ENCODE results near the gene NEFH.
A peak's percentile ranks its signal among the peaks of the same experiment; 100 is the strongest.

Gene NEFH

DNA sequence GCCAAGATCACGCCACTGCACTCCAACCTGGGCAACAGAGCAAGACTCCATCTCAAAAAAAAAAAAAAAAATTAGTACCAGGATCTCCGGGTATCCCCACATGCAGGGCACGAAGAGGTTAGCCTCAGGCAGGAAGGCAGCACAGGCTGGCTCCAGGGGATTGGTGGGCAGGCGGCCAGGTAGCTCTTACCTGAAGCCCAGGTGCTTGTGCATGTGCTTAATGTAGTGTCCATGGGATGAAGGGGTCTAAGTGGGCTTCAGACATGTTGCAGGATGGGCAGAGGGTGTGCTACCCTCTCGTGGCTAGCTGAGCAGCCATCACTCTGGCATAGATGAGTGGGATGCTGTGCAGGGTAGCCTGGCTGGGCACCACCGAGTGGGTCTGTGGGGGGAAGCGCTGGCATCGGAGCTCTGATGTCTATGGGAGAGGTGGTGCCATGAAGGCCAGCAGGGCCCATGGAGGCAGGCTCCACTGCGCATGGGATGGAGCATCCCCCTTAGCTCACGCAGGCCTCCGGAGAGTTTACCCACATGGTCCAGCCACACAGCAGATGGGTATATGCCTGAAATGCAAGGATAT lies 30.6 kb upstream of the NEFH start:
- H3K27ac ChIP-seq (ENCODE audit: low read depth, low read length), result no peak overlapping the region
- H3K4me3 ChIP-seq (ENCODE audit: low read length), result no peak overlapping the region
- no peaks in the 10 kb centered on the region for H3K36me3 ChIP-seq (ENCODE audit: control insufficient read depth, insufficient read depth, low read length)
- peaks cover 5% of the 10 kb centered on the region for H3K4me1 ChIP-seq (ENCODE audit: control insufficient read depth, insufficient read depth, low read length)
- H3K9ac ChIP-seq (ENCODE audit: low read length), result no peak overlapping the region
- no peaks in the 10 kb centered on the region for H3K27me3 ChIP-seq (ENCODE audit: control insufficient read depth, insufficient read depth, low read length)

- Histone ChIP-seq H3K4me3 (ENCODE audit: low read length) (no peak overlapping the region), H3K27ac (ENCODE audit: low read depth, low read length) (no peak overlapping the region), H3K4me1 (ENCODE audit: control insufficient read depth, insufficient read depth, low read length) (peaks cover 7% of the 10 kb centered on the region), H3K9ac (ENCODE audit: low read length) (no peak overlapping the region), H3K36me3 (ENCODE audit: control insufficient read depth, insufficient read depth, low read length) (no peaks in the 10 kb centered on the region), H3K27me3 (ENCODE audit: control insufficient read depth, insufficient read depth, low read length) (no peaks in the 10 kb centered on the region)
Observed at GRCh38 chr22:29450222-29450621, 29.8 kb upstream of the NEFH start.

DNA sequence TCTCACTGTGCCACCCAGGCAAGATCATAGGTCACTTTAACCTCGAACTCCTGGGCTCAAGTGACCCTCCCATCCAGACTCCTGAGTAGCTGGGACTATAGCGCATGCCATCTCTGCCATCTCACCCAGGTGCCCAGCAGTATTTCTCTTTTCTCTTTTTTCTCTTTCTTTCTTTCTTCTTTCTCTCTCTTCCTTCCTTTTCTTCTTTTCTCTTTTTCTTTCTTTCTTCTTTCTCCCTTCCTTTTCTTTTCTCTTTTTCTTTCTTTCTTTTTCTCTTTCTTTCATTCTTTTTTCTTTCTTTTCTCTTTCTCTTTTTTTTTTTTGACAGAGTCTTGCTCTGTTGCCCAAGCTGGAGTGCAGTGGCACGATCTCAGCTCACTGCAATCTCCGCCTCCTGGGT lies 28.2 kb upstream of the NEFH start:
- no peak overlapping the region for H3K4me3 ChIP-seq (ENCODE audit: low read length)
- H3K27me3 ChIP-seq (ENCODE audit: control insufficient read depth, insufficient read depth, low read length), result no peaks in the 10 kb centered on the region
- no peak overlapping the region for H3K27ac ChIP-seq (ENCODE audit: low read depth, low read length)
- no peak overlapping the region for H3K9ac ChIP-seq (ENCODE audit: low read length)
- H3K4me1 ChIP-seq (ENCODE audit: control insufficient read depth, insufficient read depth, low read length), result peaks cover 7% of the 10 kb centered on the region
- no peaks in the 10 kb centered on the region for H3K36me3 ChIP-seq (ENCODE audit: control insufficient read depth, insufficient read depth, low read length)

- H3K4me3 ChIP-seq (ENCODE audit: low read length), result no peak overlapping the region
- H3K4me1 ChIP-seq (ENCODE audit: control insufficient read depth, insufficient read depth, low read length), result peaks cover 7% of the 10 kb centered on the region
- no peaks in the 10 kb centered on the region for H3K36me3 ChIP-seq (ENCODE audit: control insufficient read depth, insufficient read depth, low read length)
- H3K27ac ChIP-seq (ENCODE audit: low read depth, low read length), result peak overlapping the region; percentile 36
- H3K9ac ChIP-seq (ENCODE audit: low read length), result no peak overlapping the region
- H3K27me3 ChIP-seq (ENCODE audit: control insufficient read depth, insufficient read depth, low read length), result no peaks in the 10 kb centered on the region
Observed at GRCh38 chr22:29454276-29454675, 25.7 kb upstream of the NEFH start.

GRCh38 chr22:29456211-29456671 lies 23.8 kb upstream of the NEFH start:
- H3K27ac ChIP-seq (ENCODE audit: low read depth, low read length), result no peak overlapping the region
- peaks cover 7% of the 10 kb centered on the region for H3K4me1 ChIP-seq (ENCODE audit: control insufficient read depth, insufficient read depth, low read length)
- H3K9ac ChIP-seq (ENCODE audit: low read length), result no peak overlapping the region
- H3K27me3 ChIP-seq (ENCODE audit: control insufficient read depth, insufficient read depth, low read length), result no peaks in the 10 kb centered on the region
- H3K36me3 ChIP-seq (ENCODE audit: control insufficient read depth, insufficient read depth, low read length), result no peaks in the 10 kb centered on the region
- H3K4me3 ChIP-seq (ENCODE audit: low read length), result no peak overlapping the region

GRCh38 chr22:29457730-29458129 lies 22.3 kb upstream of the NEFH start:
- no peak overlapping the region for H3K27ac ChIP-seq (ENCODE audit: low read depth, low read length)
- no peak overlapping the region for H3K4me3 ChIP-seq (ENCODE audit: low read length)
- peaks cover 7% of the 10 kb centered on the region for H3K4me1 ChIP-seq (ENCODE audit: control insufficient read depth, insufficient read depth, low read length)
- H3K36me3 ChIP-seq (ENCODE audit: control insufficient read depth, insufficient read depth, low read length), result no peaks in the 10 kb centered on the region
- no peaks in the 10 kb centered on the region for H3K27me3 ChIP-seq (ENCODE audit: control insufficient read depth, insufficient read depth, low read length)
- H3K9ac ChIP-seq (ENCODE audit: low read length), result no peak overlapping the region

DNA sequence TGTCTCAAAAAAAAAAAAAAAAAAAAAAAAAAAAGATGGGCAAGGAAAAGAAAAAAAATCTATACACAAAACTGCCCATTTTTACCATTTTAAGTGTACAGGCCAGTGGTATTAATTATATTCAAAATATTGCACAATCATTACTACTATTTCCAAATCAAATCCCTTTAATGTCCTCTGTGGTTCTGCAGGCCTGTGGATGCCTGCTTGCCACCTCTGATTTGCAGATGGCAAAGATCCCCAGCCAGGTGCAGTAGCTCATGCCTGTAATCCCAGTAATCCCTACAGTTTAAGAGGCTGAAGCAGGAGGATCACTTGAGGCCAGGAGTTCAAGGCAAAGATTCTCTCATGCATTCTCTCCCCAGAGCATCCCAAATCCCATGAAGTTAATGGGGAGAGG lies 21.5 kb upstream of the NEFH start:
- Histone ChIP-seq H3K27me3 (ENCODE audit: control insufficient read depth, insufficient read depth, low read length) (no peaks in the 10 kb centered on the region), H3K27ac (ENCODE audit: low read depth, low read length) (no peak overlapping the region), H3K36me3 (ENCODE audit: control insufficient read depth, insufficient read depth, low read length) (no peaks in the 10 kb centered on the region), H3K9ac (ENCODE audit: low read length) (no peak overlapping the region), H3K4me1 (ENCODE audit: control insufficient read depth, insufficient read depth, low read length) (peaks cover 7% of the 10 kb centered on the region), H3K4me3 (ENCODE audit: low read length) (no peak overlapping the region)

DNA sequence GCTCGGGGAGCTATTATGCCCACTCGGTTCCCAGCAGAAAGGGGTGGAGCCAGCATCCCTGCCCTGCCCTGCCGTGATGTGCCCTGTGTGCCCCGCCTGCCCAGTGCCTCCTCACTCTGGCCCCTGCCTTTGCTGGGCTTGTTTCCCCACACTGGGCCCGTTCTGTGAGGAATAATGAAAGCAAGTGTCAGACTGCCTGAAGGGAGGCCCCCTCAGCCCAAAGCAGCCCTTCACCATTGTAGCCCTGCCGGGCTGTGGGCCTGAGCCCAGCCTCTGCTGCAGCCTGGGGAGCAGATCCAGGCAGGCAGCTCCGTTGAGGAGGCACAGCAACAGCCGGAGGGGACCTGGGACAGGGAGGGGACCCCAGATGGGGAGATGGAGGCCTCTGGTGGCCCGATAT lies 20.2 kb upstream of the NEFH start:
- H3K4me3 ChIP-seq (ENCODE audit: low read length), result no peak overlapping the region
- H3K27me3 ChIP-seq (ENCODE audit: control insufficient read depth, insufficient read depth, low read length), result no peaks in the 10 kb centered on the region

GRCh38 chr22:29461263-29461662 lies 18.8 kb upstream of the NEFH start:
- Histone ChIP-seq H3K4me1 (ENCODE audit: control insufficient read depth, insufficient read depth, low read length) (no peaks in the 10 kb centered on the region), H3K27me3 (ENCODE audit: control insufficient read depth, insufficient read depth, low read length) (no peaks in the 10 kb centered on the region), H3K4me3 (ENCODE audit: low read length) (no peak overlapping the region), H3K27ac (ENCODE audit: low read depth, low read length) (no peak overlapping the region), H3K36me3 (ENCODE audit: control insufficient read depth, insufficient read depth, low read length) (no peaks in the 10 kb centered on the region), H3K9ac (ENCODE audit: low read length) (no peak overlapping the region)

More for the DNA sequence above, 20.2 kb upstream of the NEFH start:
- Histone ChIP-seq H3K4me1 (ENCODE audit: control insufficient read depth, insufficient read depth, low read length) (no peaks in the 10 kb centered on the region), H3K9ac (ENCODE audit: low read length) (no peak overlapping the region), H3K36me3 (ENCODE audit: control insufficient read depth, insufficient read depth, low read length) (no peaks in the 10 kb centered on the region), H3K27ac (ENCODE audit: low read depth, low read length) (no peak overlapping the region)

- Histone ChIP-seq H3K27ac (ENCODE audit: low read depth, low read length) (no peak overlapping the region), H3K36me3 (ENCODE audit: control insufficient read depth, insufficient read depth, low read length) (no peaks in the 10 kb centered on the region), H3K9ac (ENCODE audit: low read length) (no peak overlapping the region), H3K4me3 (ENCODE audit: low read length) (no peak overlapping the region), H3K27me3 (ENCODE audit: control insufficient read depth, insufficient read depth, low read length) (no peaks in the 10 kb centered on the region), H3K4me1 (ENCODE audit: control insufficient read depth, insufficient read depth, low read length) (no peaks in the 10 kb centered on the region)
Observed at GRCh38 chr22:29463629-29464028, 16.4 kb upstream of the NEFH start.

DNA sequence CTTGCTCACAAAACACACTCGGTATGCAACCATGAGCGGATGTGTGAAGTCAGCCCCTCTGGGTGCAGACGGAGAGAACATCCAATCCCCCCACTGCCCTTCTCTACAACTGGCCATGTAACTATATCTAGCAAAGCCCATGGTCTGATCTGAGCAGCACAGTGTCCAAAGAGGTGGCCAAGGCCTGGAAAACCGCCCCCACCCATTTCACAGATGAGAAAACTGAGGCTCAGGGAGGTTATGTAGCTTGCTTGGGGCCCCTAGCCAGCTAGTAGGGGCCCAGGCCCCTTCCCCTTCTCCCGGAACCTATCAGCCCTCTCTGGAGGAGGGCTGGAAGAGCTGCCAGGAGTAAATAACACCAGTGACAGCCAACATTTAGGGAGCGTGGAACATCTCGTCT lies 15.4 kb upstream of the NEFH start:
- no peaks in the 10 kb centered on the region for H3K27me3 ChIP-seq (ENCODE audit: control insufficient read depth, insufficient read depth, low read length)
- H3K9ac ChIP-seq (ENCODE audit: low read length), result no peak overlapping the region

DNA sequence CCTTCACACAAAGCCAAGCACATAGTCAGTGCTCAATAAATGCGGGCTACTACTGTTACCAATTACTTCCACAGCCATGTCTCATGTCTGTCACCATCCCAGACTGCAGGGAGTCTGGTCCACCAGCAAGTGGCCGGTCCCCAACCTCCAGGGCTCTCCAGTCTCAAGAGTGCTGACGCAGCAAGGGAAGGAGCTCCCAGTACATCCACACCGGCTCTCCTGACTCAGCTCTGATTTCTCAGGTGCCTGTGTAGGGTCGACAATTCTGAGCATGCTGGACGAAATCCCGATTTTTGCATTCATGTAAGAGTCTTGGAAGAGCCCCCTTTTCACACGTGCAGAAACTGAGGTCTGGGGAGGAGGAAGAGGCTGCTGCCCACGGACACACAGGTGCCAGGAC lies 10.3 kb upstream of the NEFH start:
- H3K27ac ChIP-seq (ENCODE audit: low read depth, low read length), result no peak overlapping the region
- H3K4me1 ChIP-seq (ENCODE audit: control insufficient read depth, insufficient read depth, low read length), result no peaks in the 10 kb centered on the region
- H3K36me3 ChIP-seq (ENCODE audit: control insufficient read depth, insufficient read depth, low read length), result no peaks in the 10 kb centered on the region
- H3K4me3 ChIP-seq (ENCODE audit: low read length), result no peak overlapping the region
- no peak overlapping the region for H3K9ac ChIP-seq (ENCODE audit: low read length)
- peaks cover 6% of the 10 kb centered on the region for H3K27me3 ChIP-seq (ENCODE audit: control insufficient read depth, insufficient read depth, low read length)

More for the DNA sequence above, 15.4 kb upstream of the NEFH start:
- Histone ChIP-seq H3K27ac (ENCODE audit: low read depth, low read length) (no peak overlapping the region), H3K4me1 (ENCODE audit: control insufficient read depth, insufficient read depth, low read length) (no peaks in the 10 kb centered on the region), H3K36me3 (ENCODE audit: control insufficient read depth, insufficient read depth, low read length) (no peaks in the 10 kb centered on the region), H3K4me3 (ENCODE audit: low read length) (no peak overlapping the region)

- Histone ChIP-seq H3K4me3 (ENCODE audit: low read length) (peak overlapping the region; percentile 51), H3K9ac (ENCODE audit: low read length) (no peak overlapping the region), H3K4me1 (ENCODE audit: control insufficient read depth, insufficient read depth, low read length) (no peaks in the 10 kb centered on the region), H3K27me3 (ENCODE audit: control insufficient read depth, insufficient read depth, low read length) (peaks cover 6% of the 10 kb centered on the region), H3K27ac (ENCODE audit: low read depth, low read length) (no peak overlapping the region), H3K36me3 (ENCODE audit: control insufficient read depth, insufficient read depth, low read length) (no peaks in the 10 kb centered on the region)
Observed at GRCh38 chr22:29470159-29470855, 9.7 kb upstream of the NEFH start.
